ENCODE results near the gene CEACAM8.

Gene CEACAM8

GRCh38 chr19:42595550-42596172 is 937 bp upstream of the CEACAM8 start:
- no peak for TF ChIP-seq CTCF (conservative IDR thresholded peaks at IDR 0.05)
- no peak overlapping the region for H3K27ac ChIP-seq

GRCh38 chr19:42589792-42590191 is 4.9 kb downstream of the CEACAM8 start:
- no peak for TF ChIP-seq CTCF (conservative IDR thresholded peaks at IDR 0.05)
- no peak overlapping the region for H3K27ac ChIP-seq

GRCh38 chr19:42584466-42584865 is 10.3 kb downstream of the CEACAM8 start:
- peak overlapping the region; percentile 41; the same call in 1 of the 2 replicates for H3K27ac ChIP-seq
- no peak for TF ChIP-seq CTCF (conservative IDR thresholded peaks at IDR 0.05)

GRCh38 chr19:42577016-42577415 is 17.7 kb downstream of the CEACAM8 start:
- no peak for TF ChIP-seq CTCF (conservative IDR thresholded peaks at IDR 0.05)
- no peak overlapping the region for H3K27ac ChIP-seq

GRCh38 chr19:42576241-42576640 is 18.5 kb downstream of the CEACAM8 start:
- no peak for TF ChIP-seq CTCF (conservative IDR thresholded peaks at IDR 0.05)
- no peak overlapping the region for H3K27ac ChIP-seq

- no peak overlapping the region for H3K27ac ChIP-seq
- TF ChIP-seq CTCF (conservative IDR thresholded peaks at IDR 0.05), result no peak
Observed at GRCh38 chr19:42573642-42574041, 21.1 kb downstream of the CEACAM8 start.

- no peak overlapping the region for H3K27ac ChIP-seq
- TF ChIP-seq CTCF (conservative IDR thresholded peaks at IDR 0.05), result no peak
Observed at GRCh38 chr19:42571116-42571515, 23.6 kb downstream of the CEACAM8 start.
